Vagina (tissue), 2 donors: ENCODE data around the gene CST9L. TPM values are rescaled to one million over a fixed set of nuclear protein-coding genes. Genes with fewer than 3 reads are reported as not detected.

Source experiments
- DNase-seq, 2 donors: peaks; one replicate each; pipeline ENCODE4 v3.0.0-alpha.2; 2017; ENCODE audit errors: extremely low spot score in 2 of 2
- H3K27ac ChIP-seq: fragments of 200-600 bp; sonication (generic); one replicate; pipeline ENCODE4 v1.5.1; 2019
- H3K27me3 ChIP-seq: fragments of 200-600 bp; sonication (generic); one replicate; pipeline ENCODE4 v1.5.1; 2019
- H3K36me3 ChIP-seq, 2 donors: fragments of 200-600 bp; sonication (generic); one replicate each; pipeline ENCODE4 v1.5.1; 2017 to 2019
- H3K4me1 ChIP-seq: fragments of 200-600 bp; sonication (generic); one replicate; pipeline ENCODE4 v1.5.1; 2019
- H3K4me3 ChIP-seq, 2 donors: fragments of 200-600 bp; sonication (generic); 1 replicate in 1 of 2; 2 replicates in 1 of 2; pipeline ENCODE4 v1.5.1; 2016 to 2019
- H3K9me3 ChIP-seq: fragments of 200-600 bp; sonication (generic); one replicate; pipeline ENCODE4 v1.5.1; 2019
- CTCF ChIP-seq, 3 experiments: fragments of 450-650 bp in 2 of 3; fragments of 200-600 bp in 1 of 3; sonication (generic) in 1 of 3; IDR thresholded peaks; one replicate each; pipeline ENCODE4 v1.5.1; 2017 to 2019; ENCODE audit warnings: antibody characterized with exemption in 3 of 3, mild to moderate bottlenecking in 2 of 3, moderate library complexity in 2 of 3
- POLR2A ChIP-seq, 2 donors: fragments of 450-650 bp; IDR thresholded peaks; one replicate each; pipeline ENCODE4 v1.6.1; 2017; ENCODE audit warnings: antibody characterized with exemption in 2 of 2, mild to moderate bottlenecking in 2 of 2, moderate library complexity in 2 of 2
- POLR2AphosphoS5 ChIP-seq, 2 donors: sonication (generic); formaldehyde crosslinking; IDR thresholded peaks; one replicate each; pipeline ENCODE4 v1.9.0; 2017; ENCODE audit warnings: antibody characterized with exemption in 2 of 2, mild to moderate bottlenecking in 2 of 2, low read depth in 1 of 2; ENCODE audit not compliant: insufficient read depth in 1 of 2
- intact Hi-C: fragments of 100-400 bp; cut with DNase I; formaldehyde crosslinking; loops from one replicate; pipeline ENCODE4 v1.15.1; 2023
- total RNA-seq: library from RNA; depleted of rRNA; stranded (reverse); fragments of >200 nt; gene quantifications from one replicate; pipeline ENCODE4 v1.2.3, GENCODE V29; 2016

The CST9L gene
- not detected for total RNA-seq

GRCh38 chr20:23568320-23568970, at the start of gene CST9L:
TSS of gene CST9L (minus strand) at chr20:23568484. CDS start at chr20:23568450, 34 bp downstream.
- Histone ChIP-seq H3K4me3 (no peak within 1 kb of the TSS), H3K27ac (no peak within 1 kb of the TSS), H3K27me3 (no peaks in the 10 kb centered on the region), H3K4me1 (no peaks in the 10 kb centered on the region), H3K36me3 (no peaks in the 10 kb centered on the region), H3K9me3 (no peaks in the 10 kb centered on the region)
- DNase-seq = no peak
- intact Hi-C loops = no loop called here
- TF ChIP-seq CTCF (IDR thresholded peaks at IDR 0.05) (no peak), POLR2A (IDR thresholded peaks at IDR 0.05) (no peak), POLR2AphosphoS5 (IDR thresholded peaks at IDR 0.05; ENCODE audit: insufficient read depth in 1 of 2, low read depth in 1 of 2) (no peak)

- no peak overlapping the region for H3K4me3 ChIP-seq
- intact Hi-C loops = no loop called here
- no peaks in the 10 kb centered on the region for H3K9me3 ChIP-seq
- DNase-seq = peak in 1 of 2 donors; percentile 82
- H3K36me3 ChIP-seq = no peaks in the 10 kb centered on the region
- H3K27ac ChIP-seq = peak overlapping the region; percentile 44
- no peaks in the 10 kb centered on the region for H3K27me3 ChIP-seq
- H3K4me1 ChIP-seq = no peaks in the 10 kb centered on the region
- TF ChIP-seq POLR2AphosphoS5 (IDR thresholded peaks at IDR 0.05; ENCODE audit: insufficient read depth in 1 of 2, low read depth in 1 of 2) (no peak), POLR2A (IDR thresholded peaks at IDR 0.05) (no peak)
These were observed 45.9 kb upstream of the CST9L start for GRCh38 chr20:23614163-23614562.

GRCh38 chr20:23613676-23614075, 45.4 kb upstream of the CST9L start:
- DNase-seq = peak in 1 of 2 donors; percentile 75
- no peak overlapping the region for H3K4me3 ChIP-seq
- intact Hi-C loops = no loop called here

GRCh38 chr20:23612396-23612795, 44.1 kb upstream of the CST9L start:
- Histone ChIP-seq H3K4me1 (no peaks in the 10 kb centered on the region), H3K9me3 (no peaks in the 10 kb centered on the region), H3K36me3 (no peaks in the 10 kb centered on the region), H3K27ac (no peak overlapping the region), H3K27me3 (no peaks in the 10 kb centered on the region), H3K4me3 (no peak overlapping the region)
- TF ChIP-seq POLR2AphosphoS5 (IDR thresholded peaks at IDR 0.05; ENCODE audit: insufficient read depth in 1 of 2, low read depth in 1 of 2) (no peak), CTCF (IDR thresholded peaks at IDR 0.05) (no peak), POLR2A (IDR thresholded peaks at IDR 0.05) (no peak)
- DNase-seq = no peak
- intact Hi-C loops = no loop called here

More at GRCh38 chr20:23613676-23614075, 45.4 kb upstream of the CST9L start:
- no peaks in the 10 kb centered on the region for H3K9me3 ChIP-seq
- TF ChIP-seq POLR2AphosphoS5 (IDR thresholded peaks at IDR 0.05; ENCODE audit: insufficient read depth in 1 of 2, low read depth in 1 of 2) = no peak
- H3K4me1 ChIP-seq = no peaks in the 10 kb centered on the region
- peak overlapping the region; percentile 44 for H3K27ac ChIP-seq
- no peaks in the 10 kb centered on the region for H3K36me3 ChIP-seq
- no peaks in the 10 kb centered on the region for H3K27me3 ChIP-seq

- H3K4me1 ChIP-seq = no peaks in the 10 kb centered on the region
- intact Hi-C loops = no loop called here
These were observed 41.3 kb upstream of the CST9L start for GRCh38 chr20:23609486-23610109.

GRCh38 chr20:23608251-23608846, 40.1 kb upstream of the CST9L start:
- TF ChIP-seq CTCF (IDR thresholded peaks at IDR 0.05) (no peak), POLR2A (IDR thresholded peaks at IDR 0.05) (no peak), POLR2AphosphoS5 (IDR thresholded peaks at IDR 0.05; ENCODE audit: insufficient read depth in 1 of 2, low read depth in 1 of 2) (no peak)
- H3K9me3 ChIP-seq = no peaks in the 10 kb centered on the region
- no peaks in the 10 kb centered on the region for H3K4me1 ChIP-seq
- no peaks in the 10 kb centered on the region for H3K36me3 ChIP-seq
- H3K4me3 ChIP-seq = no peak overlapping the region
- intact Hi-C loops = no loop called here
- H3K27me3 ChIP-seq = no peaks in the 10 kb centered on the region
- no peak for DNase-seq
- H3K27ac ChIP-seq = no peak overlapping the region

More at GRCh38 chr20:23609486-23610109, 41.3 kb upstream of the CST9L start:
- DNase-seq = no peak
- Histone ChIP-seq H3K27ac (no peak overlapping the region), H3K9me3 (no peaks in the 10 kb centered on the region), H3K4me3 (no peak overlapping the region), H3K27me3 (no peaks in the 10 kb centered on the region), H3K36me3 (no peaks in the 10 kb centered on the region)
- no peak for TF ChIP-seq POLR2A (IDR thresholded peaks at IDR 0.05)
